K562 (cell line): ENCODE data around the gene TFEB. TPM values are rescaled to one million over a fixed set of nuclear protein-coding genes. Genes with fewer than 3 reads are reported as not detected.
A peak's percentile ranks its signal among the peaks of the same experiment; 100 is the strongest.

Experiments
- ATAC-seq: fragments of 200-7000 bp; cut with Tn5 transposase; 3 replicates; pipeline ENCODE4 v1.9.1; 2020; ENCODE audit warnings: moderate library complexity
- BruUV-seq: library from RNA; stranded (reverse); fragments of 400-500 nt; replicated peaks from 2 replicates; lab custom pipeline; 2021; lab: Mats Ljungman, UMichigan
- CTCF ChIA-PET: fragments of 300-600 bp; formaldehyde crosslinking; extraction: SDS; loops from one replicate; lab custom pipeline; 2021; ENCODE audit warnings: low intra/inter-chr PET ratio; lab: Yijun Ruan, JAX
- POLR2A ChIA-PET: fragments of 300-600, 350-650 bp; sonication (Branson Sonifier 250); formaldehyde crosslinking; extraction: SDS; loops from one replicate; lab custom pipeline; 2021; ENCODE audit warnings: antibody characterized with exemption, inconsistent platforms; lab: Yijun Ruan, JAX
- DNase-seq, 4 experiments: peaks; one replicate each; pipeline versions ENCODE4 v3.0.0 to v3.0.0-alpha.2; 2011 to 2018; ENCODE audit warnings: low spot score in 3 of 4, mixed read lengths in 3 of 4; ENCODE audit errors: extremely low read depth in 1 of 4
- FAIRE-seq: peaks from 2 replicates; lab custom pipeline; 2011; peaks lifted over from hg19 to GRCh38; lab: Jason Lieb, UNC
- H2AFZ ChIP-seq: 2 replicates; pipeline ENCODE4 v1.6.0; 2011; ENCODE audit warnings: low read depth, low read length, control low read depth, inconsistent platforms
- H3K27ac ChIP-seq: fragments of 200-600 bp; 3 replicates; pipeline ENCODE4 v1.8.0; 2011; ENCODE audit warnings: low read depth, mild to moderate bottlenecking, control low read depth, inconsistent platforms, low read length, moderate library complexity, mixed read lengths; ENCODE audit errors: extremely low read depth
- H3K27me3 ChIP-seq, 2 experiments: fragments of 300-600 bp in 1 of 2; 2 replicates in 1 of 2; 3 replicates in 1 of 2; pipeline versions ENCODE4 v1.6.0 to v1.8.0; 2011; ENCODE audit warnings: inconsistent platforms in 2 of 2, low read length in 2 of 2, mild to moderate bottlenecking in 1 of 2, mixed read lengths in 1 of 2, moderate library complexity in 1 of 2; ENCODE audit not compliant: control insufficient read depth in 2 of 2, insufficient read depth in 2 of 2
- H3K36me3 ChIP-seq: fragments of 300-600 bp; 3 replicates; pipeline ENCODE4 v1.8.0; 2011; ENCODE audit warnings: mild to moderate bottlenecking, low read length, inconsistent platforms; ENCODE audit not compliant: control insufficient read depth, insufficient read depth
- H3K4me1 ChIP-seq, 2 experiments: fragments of 200-600 bp in 1 of 2; replicated peaks in 1 of 2; 2 replicates in 1 of 2; 3 replicates in 1 of 2; pipeline versions ENCODE4 v1.5.1 to v1.8.0; 2011; ENCODE audit warnings: inconsistent platforms in 2 of 2, low read length in 2 of 2, mild to moderate bottlenecking in 1 of 2, mixed read lengths in 1 of 2, moderate library complexity in 1 of 2; ENCODE audit not compliant: control insufficient read depth in 2 of 2, insufficient read depth in 2 of 2
- H3K4me2 ChIP-seq: 2 replicates; pipeline ENCODE4 v1.6.1; 2011; ENCODE audit warnings: low read length, control low read depth, inconsistent platforms, mixed read lengths; ENCODE audit not compliant: insufficient read depth
- H3K4me3 ChIP-seq: fragments of 200-600 bp; sonication (generic), shearing (Covaris generic); 2 replicates; pipeline ENCODE4 v1.5.1; 2016; ENCODE audit warnings: control low read depth, inconsistent platforms
- H3K79me2 ChIP-seq: fragments of 200-600 bp; 3 replicates; pipeline ENCODE4 v1.8.0; 2011; ENCODE audit warnings: low read length, inconsistent platforms; ENCODE audit not compliant: control insufficient read depth, insufficient read depth
- H3K9ac ChIP-seq, 2 experiments: 2 replicates each; pipeline versions ENCODE4 v1.6.0 to v1.6.1; 2011; ENCODE audit warnings: low read depth in 2 of 2, low read length in 2 of 2, control low read depth in 1 of 2, inconsistent platforms in 1 of 2, mild to moderate bottlenecking in 1 of 2, mixed read lengths in 1 of 2; ENCODE audit not compliant: insufficient read depth in 1 of 2
- H3K9me1 ChIP-seq: one replicate; pipeline ENCODE4 v1.6.0; 2011; ENCODE audit warnings: inconsistent platforms, mild to moderate bottlenecking, low read length, moderate library complexity; ENCODE audit not compliant: control insufficient read depth, insufficient read depth
- H3K9me3 ChIP-seq: replicated peaks from 2 replicates; pipeline ENCODE4 v1.5.1; 2011; ENCODE audit warnings: low read depth, low read length, inconsistent platforms; ENCODE audit not compliant: control insufficient read depth, insufficient read depth
- H4K20me1 ChIP-seq: replicated peaks from 2 replicates; pipeline ENCODE4 v1.6.1; 2011; ENCODE audit warnings: low read length, inconsistent platforms, mixed read lengths; ENCODE audit not compliant: control insufficient read depth, insufficient read depth
- CHD1 ChIP-seq: fragments of 200-600 bp; sonication (generic); IDR thresholded peaks from one replicate; pipeline ENCODE4 v1.6.1; 2012; ENCODE audit warnings: mild to moderate bottlenecking, moderate library complexity, low read length, inconsistent platforms
- CSDE1 ChIP-seq, 2 experiments: fragments of 450-650 bp; IDR thresholded peaks; 2 replicates each; pipeline ENCODE4 v1.6.1; 2016; ENCODE audit warnings: mild to moderate bottlenecking in 1 of 2
- MAZ ChIP-seq, 2 experiments: fragments of 450-650 bp in 1 of 2; sonication (generic) in 1 of 2; formaldehyde crosslinking; IDR thresholded peaks in 1 of 2; conservative IDR thresholded peaks in 1 of 2; 2 replicates each; pipeline versions ENCODE4 v1.4.0 to v1.5.0; 2020; ENCODE audit warnings: mild to moderate bottlenecking in 1 of 2, missing genetic modification reagents in 1 of 2
- MYNN ChIP-seq, 2 experiments: sonication (generic); formaldehyde crosslinking in 1 of 2; IDR thresholded peaks; 2 replicates each; pipeline versions ENCODE4 v1.5.0 to v1.6.1; 2016 to 2020; ENCODE audit warnings: antibody characterized with exemption in 1 of 2, missing genetic modification reagents in 1 of 2
- NFIC ChIP-seq: fragments of 450-650 bp; IDR thresholded peaks from 2 replicates; pipeline ENCODE4 v1.6.1; 2017; ENCODE audit warnings: mild to moderate bottlenecking, inconsistent platforms
- PKNOX1 ChIP-seq: fragments of 450-650 bp; IDR thresholded peaks from 2 replicates; pipeline ENCODE4 v1.6.1; 2016
- RBM22 ChIP-seq: fragments of 200-400 bp; formaldehyde crosslinking; IDR thresholded peaks from 2 replicates; pipeline ENCODE4 v1.6.1; 2018; ENCODE audit warnings: low read length, low read depth; ENCODE audit not compliant: poor library complexity, severe bottlenecking
- SMAD1 ChIP-seq: fragments of 150-350 bp; IDR thresholded peaks from 2 replicates; pipeline ENCODE4 v1.6.1; 2014; ENCODE audit warnings: low read length, low read depth; ENCODE audit not compliant: partially characterized antibody
- TCF15 ChIP-seq: fragments of 250-450 bp; sonication (Bioruptor Pico); IDR thresholded peaks from 2 replicates; pipeline ENCODE4 v1.8.0; 2022; ENCODE audit warnings: moderate library complexity, mild to moderate bottlenecking, inconsistent platforms
- UBTF ChIP-seq, 2 experiments: IDR thresholded peaks; 2 replicates each; pipeline ENCODE4 v1.6.1; 2012; ENCODE audit warnings: improper control_type of control experiment in 2 of 2, low read depth in 2 of 2, low read length in 2 of 2, borderline replicate concordance in 1 of 2
- ZBTB9 ChIP-seq: fragments of 450-650 bp; formaldehyde crosslinking; IDR thresholded peaks from 2 replicates; pipeline ENCODE4 v1.4.0; 2020; ENCODE audit warnings: mild to moderate bottlenecking, moderate library complexity
- ZNF12 ChIP-seq: sonication (generic); formaldehyde crosslinking; IDR thresholded peaks from 2 replicates; pipeline ENCODE4 v1.4.0; 2020; ENCODE audit warnings: mild to moderate bottlenecking, missing genetic modification reagents
- ZNF561 ChIP-seq: fragments of 450-650 bp; formaldehyde crosslinking; conservative IDR thresholded peaks from 2 replicates; pipeline ENCODE4 v1.4.0; 2020; ENCODE audit warnings: mild to moderate bottlenecking, moderate library complexity
- WGBS: fragments of 100-300 bp; shearing (Covaris generic); methylation state at CpG from one replicate; pipeline ENCODE4 v1.1.6; 2016; ENCODE audit warnings: low coverage, mixed read lengths; ENCODE audit not compliant: insufficient coverage; ENCODE audit errors: missing lambda C conversion rate; 5-methylcytosine and 5-hydroxymethylcytosine counted together
- in situ Hi-C: fragments of 300-500 bp; cut with MboI; formaldehyde crosslinking; loops from 4 replicates; pipeline ENCODE4 v1.15.0; 2018; ENCODE audit warnings: inconsistent platforms, mixed read lengths
- intact Hi-C: fragments of 100-400 bp; cut with micrococcal nuclease; formaldehyde crosslinking; loops from 2 replicates; pipeline ENCODE4 v1.14.2; 2022
- polyA plus RNA-seq, 8 experiments: library from polyadenylated mRNA; depleted of rRNA in 4 of 8; stranded (reverse) in 5 of 8; unstranded in 3 of 8; fragments of >200 nt; fragmentation: Nextera tagmentation in 2 of 8; fragmentation: Illumina TruSeq in 1 of 8; extraction: Ambion mirVana in 2 of 8; extraction: Trizol in 1 of 8; gene quantifications; 2 replicates each; pipeline versions ENCODE4 v1.2.1 to v1.2.3, GENCODE V29; 2011 to 2014; ENCODE audit warnings: inconsistent platforms in 1 of 8, missing spikeins in 1 of 8
- total RNA-seq, 7 experiments: library from RNA; depleted of rRNA in 6 of 7; stranded (reverse); fragments of >200 nt in 6 of 7; fragmentation: Illumina TruSeq in 2 of 7; extraction: Trizol in 2 of 7; gene quantifications; 2 replicates each; pipeline versions ENCODE4 v1.2.1 to v1.2.3, GENCODE V29; 2011 to 2021; ENCODE audit warnings: low replicate concordance in 1 of 7

Gene TFEB
- total and polyA plus RNA-seq, 9 of the 15 experiments (the other 6 are each of a cell fraction or from before 2014, with no cell fraction given), result 0.04 to 4.7 (median 2.0) TPM

GRCh38 chr6:41705311-41705995 is 30.0 kb downstream of the TFEB start (continued):
- TF ChIP-seq ZBTB9 (CRISPR knock-in tag), result no peak
- TF ChIP-seq NFIC, result peak; percentile 18; the same call in 1 of the 2 replicates
- TF ChIP-seq ZNF561 (CRISPR knock-in tag), result no peak
- TF ChIP-seq MYNN (IDR thresholded peaks at IDR 0.05), result no peak
- no peak for TF ChIP-seq MYNN (CRISPR knock-in tag; IDR thresholded peaks at IDR 0.05)

- DNase-seq, result no peak
- no peak overlapping the region for H3K4me2 ChIP-seq
- no peak overlapping the region for H2AFZ ChIP-seq
- no peaks in the 10 kb centered on the region for H3K9me1 ChIP-seq
- H3K4me1 ChIP-seq, result peaks cover 0 to 10% of the 10 kb centered on the region in 2 experiments; a peak in 2 of 5 replicates
- WGBS, result 24% methylated on average over 5 of the region's 5 CpGs
- no peak overlapping the region for H3K9ac ChIP-seq
- H3K36me3 ChIP-seq, result no peaks in the 10 kb centered on the region
- no peak overlapping the region for H3K4me3 ChIP-seq
- in situ Hi-C loops (no loop called here), intact Hi-C loops (loop anchor here (10.0 kb wide), 1 partner anchor 340 kb away; no protein-coding TSS in a partner anchor)
- H3K9me3 ChIP-seq, result no peaks in the 10 kb centered on the region
- POLR2A ChIA-PET, result interaction anchor here (0.8 to 2.1 kb wide), 4 partner anchors 10 to 61 kb away, joined by 3 to 7 read pairs (median 5); no protein-coding TSS in a partner anchor
- no peak overlapping the region for H3K27ac ChIP-seq
- peaks cover 0 to 35% of the 10 kb centered on the region in 2 experiments; a peak in 2 of 5 replicates for H3K27me3 ChIP-seq
- no peak for FAIRE-seq
- H4K20me1 ChIP-seq, result peaks cover 12% of the 10 kb centered on the region; the same call in 1 of the 2 replicates
- no TSS peak for BruUV-seq
- no peak for TF ChIP-seq RBM22
- TF ChIP-seq UBTF (IDR thresholded peaks at IDR 0.05; ENCODE audit: borderline replicate concordance in 1 of 2, low read depth in 2 of 2, low read length in 2 of 2), result no peak
- no peak for TF ChIP-seq CHD1
- no peak for TF ChIP-seq TCF15 (CRISPR knock-in tag)
- TF ChIP-seq ZNF12 (CRISPR knock-in tag), result no peak
- TF ChIP-seq CSDE1 (IDR thresholded peaks at IDR 0.05), result no peak
- no peak for TF ChIP-seq MAZ (CRISPR knock-in tag; conservative IDR thresholded peaks at IDR 0.05 in 1 of 2, IDR thresholded peaks at IDR 0.05 in 1 of 2)
- no peak for TF ChIP-seq SMAD1
- no peak for TF ChIP-seq PKNOX1
- TF ChIP-seq, all 486 proteins: peak for 0
- ATAC-seq, result no peak; the same call in 2 of the 3 replicates
- H3K79me2 ChIP-seq, result no peaks in the 10 kb centered on the region
- CTCF ChIA-PET, result interaction anchor here (0.7 to 3.7 kb wide), 2 partner anchors 71 to 380 kb away, joined by 3 to 30 read pairs; no protein-coding TSS in a partner anchor
Measured at GRCh38 chr6:41704656-41705310, 30.6 kb downstream of the TFEB start.
